AG10803 (cell line): ENCODE measurements around the gene WWTR1.
A peak's percentile ranks its signal among the peaks of the same experiment; 100 is the strongest.

Experiments
- DNase-seq: peaks from one replicate; pipeline ENCODE4 v3.0.0; 2010; ENCODE audit warnings: low read depth
- H3K4me3 ChIP-seq: 2 replicates; pipeline ENCODE4 v1.5.1; 2011; ENCODE audit warnings: mild to moderate bottlenecking, low read length, control low read depth
- TF ChIP-seq, protein P1 (sequence below): conservative IDR thresholded peaks from 2 replicates; pipeline ENCODE4 v1.5.1; 2011; ENCODE audit warnings: mild to moderate bottlenecking, low read length, control low read depth, inconsistent platforms

WWTR1 gene

DNA sequence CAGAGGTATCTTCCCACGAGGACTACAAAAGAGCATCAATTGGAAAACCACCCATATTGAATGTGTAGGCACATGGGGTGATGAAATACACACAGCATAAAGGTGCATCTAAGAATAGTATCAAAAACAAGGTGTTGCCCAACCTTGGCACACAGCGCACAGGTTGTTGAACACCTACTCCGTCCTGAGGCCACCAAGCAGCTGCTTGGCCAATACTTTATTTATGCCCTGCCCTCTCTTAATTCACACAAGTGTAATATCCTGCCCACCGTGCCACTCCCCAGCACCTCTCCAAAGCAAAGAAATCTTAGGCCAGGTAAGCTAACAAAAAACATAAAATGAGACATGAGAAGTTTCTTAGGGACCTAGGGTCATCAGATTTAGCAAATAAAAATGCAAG lies 31.2 kb downstream of the WWTR1 start:
- TF ChIP-seq, protein P1, sequence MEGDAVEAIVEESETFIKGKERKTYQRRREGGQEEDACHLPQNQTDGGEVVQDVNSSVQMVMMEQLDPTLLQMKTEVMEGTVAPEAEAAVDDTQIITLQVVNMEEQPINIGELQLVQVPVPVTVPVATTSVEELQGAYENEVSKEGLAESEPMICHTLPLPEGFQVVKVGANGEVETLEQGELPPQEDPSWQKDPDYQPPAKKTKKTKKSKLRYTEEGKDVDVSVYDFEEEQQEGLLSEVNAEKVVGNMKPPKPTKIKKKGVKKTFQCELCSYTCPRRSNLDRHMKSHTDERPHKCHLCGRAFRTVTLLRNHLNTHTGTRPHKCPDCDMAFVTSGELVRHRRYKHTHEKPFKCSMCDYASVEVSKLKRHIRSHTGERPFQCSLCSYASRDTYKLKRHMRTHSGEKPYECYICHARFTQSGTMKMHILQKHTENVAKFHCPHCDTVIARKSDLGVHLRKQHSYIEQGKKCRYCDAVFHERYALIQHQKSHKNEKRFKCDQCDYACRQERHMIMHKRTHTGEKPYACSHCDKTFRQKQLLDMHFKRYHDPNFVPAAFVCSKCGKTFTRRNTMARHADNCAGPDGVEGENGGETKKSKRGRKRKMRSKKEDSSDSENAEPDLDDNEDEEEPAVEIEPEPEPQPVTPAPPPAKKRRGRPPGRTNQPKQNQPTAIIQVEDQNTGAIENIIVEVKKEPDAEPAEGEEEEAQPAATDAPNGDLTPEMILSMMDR, result no peak
- no peak overlapping the region for H3K4me3 ChIP-seq

DNA sequence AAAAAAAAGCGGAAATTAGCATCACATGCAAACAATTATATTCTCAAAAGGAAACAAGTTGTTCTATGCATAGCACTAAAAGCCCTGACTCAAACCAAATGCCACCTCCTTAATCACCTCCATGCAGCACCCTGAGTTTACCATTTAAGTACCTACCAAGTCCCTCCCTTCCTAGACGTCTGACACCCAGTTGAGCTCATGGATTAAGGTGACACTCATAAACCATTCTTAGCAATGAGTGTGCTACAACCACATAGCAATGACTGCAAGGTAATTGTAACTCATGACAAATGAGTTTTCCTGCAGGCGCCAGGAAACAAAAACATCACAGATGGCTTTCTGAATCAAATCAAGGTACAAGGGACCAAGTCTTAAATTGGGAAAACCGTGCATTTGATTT lies 32.0 kb downstream of the WWTR1 start:
- TF ChIP-seq, protein P1, result no peak
- DNase-seq, result peak; percentile 39
- H3K4me3 ChIP-seq, result no peak overlapping the region

More for the DNA sequence above, 31.2 kb downstream of the WWTR1 start:
- no peak for DNase-seq

DNA sequence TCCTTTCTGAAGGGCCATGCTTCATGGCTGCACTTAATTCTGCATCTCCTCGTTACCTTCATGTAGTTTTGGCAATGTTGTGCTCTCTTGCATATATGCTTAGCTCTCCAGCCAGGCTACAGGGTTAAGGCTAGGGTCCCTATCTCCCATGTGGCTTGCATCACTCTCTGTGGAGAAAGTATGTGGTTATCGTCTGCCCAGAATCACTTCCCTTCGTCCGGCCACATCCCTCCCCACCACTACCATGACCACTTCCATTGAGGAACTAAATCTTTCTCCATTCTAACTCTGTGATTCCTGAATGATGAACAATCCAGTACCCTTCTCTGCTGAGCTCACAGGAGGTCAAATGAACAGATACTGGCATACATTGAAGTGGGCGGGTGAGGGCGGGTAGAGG lies 34.0 kb downstream of the WWTR1 start:
- TF ChIP-seq, protein P1, result no peak
- H3K4me3 ChIP-seq, result no peak overlapping the region
- DNase-seq, result no peak

DNA sequence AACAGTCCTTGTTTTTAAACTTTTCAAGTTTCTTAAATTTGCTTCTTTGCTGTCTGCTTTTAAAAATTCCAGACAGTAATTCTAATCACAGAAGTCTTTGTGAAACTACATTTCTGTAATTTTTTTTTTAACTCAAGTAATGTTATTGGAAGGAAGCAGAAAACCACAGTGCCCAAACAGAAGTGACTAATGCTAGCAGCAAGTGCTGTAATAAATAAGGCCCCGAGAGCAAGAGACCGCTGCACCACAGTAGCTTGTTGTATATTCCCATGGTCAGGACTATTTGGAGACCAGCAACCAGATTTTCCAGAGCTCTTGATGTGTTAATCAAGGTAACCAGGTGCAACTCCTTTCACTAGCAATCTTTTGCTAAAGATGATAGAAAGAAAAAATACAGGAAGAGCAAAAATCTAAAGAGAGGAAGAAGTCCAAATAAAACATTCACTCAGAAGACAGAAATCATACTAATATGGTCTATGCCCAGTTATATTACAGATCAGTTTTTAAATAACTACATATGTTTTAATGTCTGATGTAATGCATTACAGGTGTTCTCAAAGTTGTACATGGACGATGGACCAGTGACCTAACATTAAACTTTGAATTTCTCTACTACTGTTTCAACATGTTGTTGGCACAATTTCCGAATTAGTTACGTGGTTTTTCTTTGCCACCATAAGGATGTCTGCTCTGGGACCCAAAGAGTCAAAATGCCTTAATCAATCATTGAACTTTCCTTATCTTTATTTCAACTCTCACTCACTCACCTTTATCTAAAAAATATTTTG lies 36.4 kb downstream of the WWTR1 start:
- H3K4me3 ChIP-seq, result no peak overlapping the region
- TF ChIP-seq, protein P1, result no peak
- peak; percentile 95 for DNase-seq

DNA sequence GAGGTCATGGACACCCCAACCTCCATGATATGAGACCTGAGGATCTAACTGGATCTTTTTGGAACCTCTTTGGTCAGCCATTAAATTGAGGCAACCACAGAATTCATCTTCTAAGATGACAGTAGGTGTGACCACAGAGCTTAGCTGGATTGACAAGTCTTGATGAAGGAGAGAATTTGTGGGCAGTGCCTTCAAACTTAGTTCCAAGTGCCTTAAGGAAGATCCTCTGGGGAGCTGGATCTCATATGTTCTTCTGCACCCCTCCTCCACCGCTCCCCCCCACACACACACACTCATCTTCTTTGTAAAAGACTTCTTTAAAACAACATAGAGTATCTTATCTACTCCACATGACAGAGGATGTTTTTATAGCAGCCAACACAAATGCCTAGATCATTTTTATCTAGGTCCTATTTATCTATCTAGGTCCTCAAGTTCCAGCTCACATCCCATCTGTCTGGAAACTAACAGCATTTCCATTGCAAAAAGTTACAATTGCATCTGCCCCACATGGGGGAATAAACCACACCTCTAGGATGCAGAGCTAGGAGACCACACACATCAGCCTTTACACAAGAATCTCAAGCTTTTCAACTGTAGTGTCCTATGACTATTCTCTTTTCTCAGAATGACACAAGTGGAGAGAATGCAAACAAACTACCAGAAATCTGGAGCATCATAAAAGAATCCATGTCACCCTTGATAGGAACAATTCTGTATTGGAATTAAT lies 37.4 kb downstream of the WWTR1 start:
- DNase-seq, result peak; percentile 92
- TF ChIP-seq, protein P1, result no peak
- H3K4me3 ChIP-seq, result no peak overlapping the region

DNA sequence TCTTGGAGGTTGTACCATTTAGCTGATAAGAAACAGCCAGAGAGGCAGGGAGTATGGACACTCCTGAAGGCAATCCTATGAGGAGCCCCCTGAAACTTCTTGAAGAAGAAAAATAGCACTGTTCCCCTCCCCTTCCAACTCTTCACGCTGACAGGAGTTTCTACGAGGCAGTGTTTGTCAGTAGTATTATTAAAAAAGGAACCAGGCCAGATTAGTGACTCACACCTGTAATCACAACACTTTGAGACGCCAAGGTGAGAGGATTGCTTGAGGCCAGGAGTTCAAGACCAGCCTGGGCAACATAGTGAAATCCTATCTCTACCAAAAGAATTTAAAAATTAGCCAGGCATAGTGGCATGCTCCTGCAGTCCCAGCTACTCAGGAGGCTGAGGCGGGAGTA lies 38.7 kb downstream of the WWTR1 start:
- H3K4me3 ChIP-seq, result no peak overlapping the region
- TF ChIP-seq, protein P1, result no peak
- no peak for DNase-seq
